Endothelial cell of umbilical vein (primary cell): ENCODE measurements around the gene HOXD8.

ENCODE experiments used
- CTCF ChIP-seq, 2 donors: IDR thresholded peaks; 1 replicate in 1 of 2; 2 replicates in 1 of 2; pipeline ENCODE4 v1.5.1; 2011; ENCODE audit warnings: low read length in 2 of 2, mild to moderate bottlenecking in 2 of 2, moderate library complexity in 2 of 2, control low read depth in 1 of 2, inconsistent platforms in 1 of 2, low read depth in 1 of 2; ENCODE audit not compliant: insufficient read depth in 1 of 2; ENCODE audit errors: extremely low read depth in 1 of 2
- FOS ChIP-seq: IDR thresholded peaks from 2 replicates; pipeline ENCODE4 v1.6.1; 2011; ENCODE audit warnings: mild to moderate bottlenecking, low read length, moderate library complexity, borderline replicate concordance; ENCODE audit not compliant: insufficient read depth

GRCh38 chr2:176158186-176158591, 28.7 kb downstream of the HOXD8 start:
- TF ChIP-seq CTCF (IDR thresholded peaks at IDR 0.05; ENCODE audit: extremely low read depth in 1 of 2, insufficient read depth in 1 of 2, low read depth in 1 of 2, low read length in 2 of 2) (no peak), FOS (no peak)
